Caco-2 (cell line): ENCODE results near the gene CCR1. TPM values are rescaled to one million over a fixed set of nuclear protein-coding genes. Genes with fewer than 3 reads are reported as not detected.

Experiments used
- BruUV-seq: library from RNA; stranded (reverse); fragments of 400-500 nt; replicated peaks from 2 replicates; lab custom pipeline; 2021; lab: Mats Ljungman, UMichigan
- CTCF ChIA-PET: fragments of 300-600 bp; sonication (Branson Sonifier 250); formaldehyde crosslinking; loops from one replicate; lab custom pipeline; 2022; ENCODE audit warnings: antibody characterized with exemption; lab: Charles Lee
- POLR2A ChIA-PET: fragments of 300-600 bp; sonication (Branson Sonifier 250); formaldehyde crosslinking; loops from one replicate; lab custom pipeline; 2022; ENCODE audit warnings: antibody characterized with exemption; lab: Charles Lee
- DNase-seq, 2 experiments: peaks; one replicate each; pipeline versions ENCODE4 v3.0.0 to v3.0.0-alpha.2; 2020 to 2022
- H3K27me3 ChIP-seq: replicated peaks from 2 replicates; pipeline ENCODE4 v1.6.0; 2011; ENCODE audit warnings: low read length; ENCODE audit not compliant: control insufficient read depth, insufficient read depth
- H3K36me3 ChIP-seq: 2 replicates; pipeline ENCODE4 v1.5.1; 2011; ENCODE audit warnings: low read length; ENCODE audit not compliant: control insufficient read depth, insufficient read depth
- H3K4me1 ChIP-seq: fragments of 250-450 bp; sonication (Bioruptor Pico); 2 replicates; pipeline ENCODE4 v1.5.1; 2020; ENCODE audit warnings: mild to moderate bottlenecking
- H3K4me3 ChIP-seq: 2 replicates; pipeline ENCODE4 v1.5.1; 2011; ENCODE audit warnings: low read depth, mild to moderate bottlenecking, control low read depth, low read length
- H3K9me3 ChIP-seq: fragments of 250-450 bp; sonication (Bioruptor Pico); 2 replicates; pipeline ENCODE4 v1.5.1; 2020; ENCODE audit warnings: mild to moderate bottlenecking, moderate library complexity
- H3K27ac Mint-ChIP-seq: one replicate; pipeline ENCODE4 v1.8.0; 2022; ENCODE audit warnings: mixed read lengths; ENCODE audit not compliant: unreplicated experiment
- H3K27me3 Mint-ChIP-seq: one replicate; pipeline ENCODE4 v1.8.0; 2022; ENCODE audit warnings: mixed read lengths; ENCODE audit not compliant: insufficient read depth, unreplicated experiment
- H3K36me3 Mint-ChIP-seq: one replicate; pipeline ENCODE4 v1.8.0; 2022; ENCODE audit warnings: mild to moderate bottlenecking, mixed read lengths; ENCODE audit not compliant: insufficient read depth, unreplicated experiment
- H3K4me1 Mint-ChIP-seq: one replicate; pipeline ENCODE4 v1.8.0; 2022; ENCODE audit warnings: low read depth, mixed read lengths; ENCODE audit not compliant: unreplicated experiment
- H3K4me3 Mint-ChIP-seq: one replicate; pipeline ENCODE4 v1.8.0; 2022; ENCODE audit warnings: mild to moderate bottlenecking, moderate library complexity, mixed read lengths; ENCODE audit not compliant: unreplicated experiment
- H3K9me3 Mint-ChIP-seq: one replicate; pipeline ENCODE4 v1.8.0; 2022; ENCODE audit warnings: mixed read lengths; ENCODE audit not compliant: unreplicated experiment
- intact Hi-C: fragments of 100-400 bp; cut with micrococcal nuclease; formaldehyde crosslinking; loops from one replicate; pipeline ENCODE4 v1.10.0; 2022; ENCODE audit not compliant: unreplicated experiment
- total RNA-seq: library from RNA; stranded (reverse); gene quantifications from 2 replicates; pipeline ENCODE4 v1.2.3, GENCODE V29; 2022
- TF ChIP-seq, protein P1 (sequence below), 2 experiments: fragments of 200-600 bp in 1 of 2; IDR thresholded peaks; 1 replicate in 1 of 2; 2 replicates in 1 of 2; pipeline versions ENCODE4 v1.5.1 to v1.8.0; 2011 to 2022; ENCODE audit warnings: antibody characterized with exemption in 1 of 2, control low read depth in 1 of 2, inconsistent platforms in 1 of 2, low read depth in 1 of 2, low read length in 1 of 2, mild to moderate bottlenecking in 1 of 2, moderate library complexity in 1 of 2; ENCODE audit not compliant: insufficient read depth in 1 of 2, severe bottlenecking in 1 of 2, unreplicated experiment in 1 of 2

The CCR1 gene
- total RNA-seq, 1 experiment from 2014 or later, result 2.9 TPM

DNA sequence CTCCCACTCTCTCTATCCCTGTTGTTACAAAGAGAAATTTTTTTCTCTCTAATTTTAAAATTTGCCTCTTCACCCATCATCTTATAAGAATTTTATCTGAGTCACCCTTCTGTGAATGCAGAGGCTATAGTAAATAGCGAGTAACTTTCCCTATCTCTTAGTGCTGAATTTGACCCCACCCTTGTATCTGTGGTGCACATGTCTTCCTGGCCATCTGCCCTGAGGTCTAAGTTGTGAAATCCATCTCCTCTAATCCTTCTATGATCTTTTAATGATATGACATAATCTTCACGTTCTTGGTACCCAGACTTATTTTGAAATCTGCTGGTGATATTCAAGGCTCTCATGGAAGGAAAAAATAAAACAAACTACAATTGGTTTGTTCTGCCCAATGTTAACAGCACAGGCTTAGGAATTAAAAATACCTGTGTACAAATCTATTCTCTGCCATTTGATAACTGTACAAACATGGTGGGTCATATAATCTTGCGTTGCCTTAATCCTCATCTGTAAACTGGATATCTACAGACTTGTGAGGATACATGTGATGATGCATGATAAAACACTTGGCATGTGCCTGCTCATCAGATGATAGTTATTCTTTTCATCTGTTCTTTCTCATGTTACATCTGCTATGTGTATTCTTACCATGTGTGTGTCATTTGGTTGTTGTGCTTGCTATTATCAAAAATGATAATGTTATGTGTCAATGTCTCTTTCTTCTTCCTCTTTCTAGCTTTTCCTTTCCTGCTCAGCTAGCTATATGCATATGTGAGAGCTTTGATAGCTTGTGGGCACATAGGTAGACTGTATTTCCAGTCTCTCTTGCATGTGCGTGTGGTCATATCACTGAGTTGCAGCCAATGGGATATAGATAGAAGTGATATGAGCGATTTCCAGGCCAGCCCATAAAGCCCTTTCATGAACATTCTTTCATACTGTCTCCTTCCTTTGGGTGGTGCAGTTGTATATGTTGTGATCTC, 20.4 kb upstream of the CCR1 start:
- no TSS peak for BruUV-seq
- Mint-ChIP-seq H3K27ac (no peak overlapping the region), H3K4me3 (no peak overlapping the region), H3K4me1 (peaks cover 15% of the 10 kb centered on the region), H3K36me3 (peaks cover 3% of the 10 kb centered on the region), H3K9me3 (peaks cover 28% of the 10 kb centered on the region), H3K27me3 (no peaks in the 10 kb centered on the region)
- POLR2A ChIA-PET, result no interaction called here
- TF ChIP-seq, protein P1, sequence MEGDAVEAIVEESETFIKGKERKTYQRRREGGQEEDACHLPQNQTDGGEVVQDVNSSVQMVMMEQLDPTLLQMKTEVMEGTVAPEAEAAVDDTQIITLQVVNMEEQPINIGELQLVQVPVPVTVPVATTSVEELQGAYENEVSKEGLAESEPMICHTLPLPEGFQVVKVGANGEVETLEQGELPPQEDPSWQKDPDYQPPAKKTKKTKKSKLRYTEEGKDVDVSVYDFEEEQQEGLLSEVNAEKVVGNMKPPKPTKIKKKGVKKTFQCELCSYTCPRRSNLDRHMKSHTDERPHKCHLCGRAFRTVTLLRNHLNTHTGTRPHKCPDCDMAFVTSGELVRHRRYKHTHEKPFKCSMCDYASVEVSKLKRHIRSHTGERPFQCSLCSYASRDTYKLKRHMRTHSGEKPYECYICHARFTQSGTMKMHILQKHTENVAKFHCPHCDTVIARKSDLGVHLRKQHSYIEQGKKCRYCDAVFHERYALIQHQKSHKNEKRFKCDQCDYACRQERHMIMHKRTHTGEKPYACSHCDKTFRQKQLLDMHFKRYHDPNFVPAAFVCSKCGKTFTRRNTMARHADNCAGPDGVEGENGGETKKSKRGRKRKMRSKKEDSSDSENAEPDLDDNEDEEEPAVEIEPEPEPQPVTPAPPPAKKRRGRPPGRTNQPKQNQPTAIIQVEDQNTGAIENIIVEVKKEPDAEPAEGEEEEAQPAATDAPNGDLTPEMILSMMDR (IDR thresholded peaks at IDR 0.05; ENCODE audit: insufficient read depth in 1 of 2, low read depth in 1 of 2, low read length in 1 of 2, severe bottlenecking in 1 of 2, unreplicated experiment in 1 of 2), result no peak
- Histone ChIP-seq H3K4me3 (no peak overlapping the region), H3K4me1 (no peaks in the 10 kb centered on the region), H3K9me3 (peaks cover 9% of the 10 kb centered on the region), H3K36me3 (no peaks in the 10 kb centered on the region), H3K27me3 (no peaks in the 10 kb centered on the region)
- no peak for DNase-seq
- intact Hi-C loops, result no loop called here
- CTCF ChIA-PET, result no interaction called here

DNA sequence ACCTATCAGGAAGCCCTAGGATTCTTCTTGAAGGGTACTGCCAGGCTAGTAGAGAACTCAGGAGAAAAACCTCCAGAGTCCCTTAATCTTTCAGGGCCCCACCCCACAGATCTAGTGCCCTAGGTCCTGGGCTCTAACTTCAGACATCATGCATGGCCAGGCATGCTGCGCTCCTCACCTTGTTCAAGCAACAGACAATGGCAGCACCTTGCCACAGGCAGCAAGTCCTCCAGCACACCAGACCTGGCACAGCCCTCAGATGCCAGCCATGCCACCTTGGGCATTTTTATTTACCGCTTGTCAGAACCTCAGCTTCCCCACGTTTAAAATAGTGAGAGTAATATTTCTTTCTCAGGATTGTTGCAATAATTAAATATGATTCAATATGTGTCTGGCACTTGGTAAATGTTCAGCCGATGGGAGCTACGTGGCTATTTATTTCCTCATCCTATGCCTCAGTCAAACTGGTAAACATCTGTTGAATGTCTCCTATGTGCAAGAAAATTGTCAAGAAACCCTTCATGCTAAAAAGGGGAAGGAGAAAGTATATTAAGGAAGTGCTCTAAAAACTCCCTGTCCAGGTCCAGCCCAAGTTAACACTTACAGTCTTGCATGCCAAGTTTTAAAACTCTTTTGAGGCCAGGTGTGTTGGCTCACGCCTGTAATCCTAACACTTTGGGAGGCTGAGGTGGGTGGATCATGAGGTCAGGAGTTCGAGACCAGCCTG, 14.5 kb upstream of the CCR1 start:
- CTCF ChIA-PET, result no interaction called here
- BruUV-seq, result no TSS peak

DNA sequence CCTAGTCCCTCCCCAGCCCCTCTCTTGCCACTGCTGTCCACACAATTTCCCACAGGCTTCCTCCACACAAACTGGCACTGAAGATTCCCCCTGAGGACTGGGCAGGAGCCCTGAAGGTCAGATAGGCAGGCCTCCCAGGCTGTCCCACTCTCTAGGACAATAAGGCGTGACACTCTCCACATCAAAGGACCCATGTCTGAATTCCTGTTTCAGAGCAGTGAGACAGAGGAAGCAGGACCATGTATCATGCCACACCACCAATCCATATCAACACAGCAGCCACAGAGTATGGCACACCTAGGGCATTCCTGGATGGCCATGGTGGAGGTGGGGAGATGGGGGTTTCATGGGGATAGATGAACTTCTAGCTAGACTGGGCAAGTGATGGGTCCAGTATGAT, 13.8 kb upstream of the CCR1 start:
- Histone ChIP-seq H3K4me3 (no peak overlapping the region), H3K36me3 (no peaks in the 10 kb centered on the region), H3K9me3 (peaks cover 9% of the 10 kb centered on the region), H3K4me1 (no peaks in the 10 kb centered on the region), H3K27me3 (no peaks in the 10 kb centered on the region)
- H3K27me3 Mint-ChIP-seq, result no peaks in the 10 kb centered on the region
- intact Hi-C loops, result no loop called here
- TF ChIP-seq, protein P1 (IDR thresholded peaks at IDR 0.05; ENCODE audit: insufficient read depth in 1 of 2, low read depth in 1 of 2, low read length in 1 of 2, severe bottlenecking in 1 of 2, unreplicated experiment in 1 of 2), result no peak
- H3K27ac Mint-ChIP-seq, result no peak overlapping the region
- CTCF ChIA-PET, result no interaction called here
- POLR2A ChIA-PET, result no interaction called here
- peaks cover 35% of the 10 kb centered on the region for H3K9me3 Mint-ChIP-seq
- peaks cover 6% of the 10 kb centered on the region for H3K36me3 Mint-ChIP-seq
- BruUV-seq, result no TSS peak
- H3K4me1 Mint-ChIP-seq, result no peaks in the 10 kb centered on the region
- no peak overlapping the region for H3K4me3 Mint-ChIP-seq
- DNase-seq, result no peak

More for the DNA sequence above, 14.5 kb upstream of the CCR1 start:
- Histone ChIP-seq H3K27me3 (no peaks in the 10 kb centered on the region), H3K9me3 (peaks cover 9% of the 10 kb centered on the region), H3K4me1 (no peaks in the 10 kb centered on the region), H3K36me3 (no peaks in the 10 kb centered on the region), H3K4me3 (no peak overlapping the region)
- Mint-ChIP-seq H3K9me3 (peaks cover 37% of the 10 kb centered on the region), H3K36me3 (peaks cover 6% of the 10 kb centered on the region), H3K4me3 (no peak overlapping the region), H3K4me1 (no peaks in the 10 kb centered on the region), H3K27me3 (no peaks in the 10 kb centered on the region), H3K27ac (no peak overlapping the region)
- POLR2A ChIA-PET, result no interaction called here
- TF ChIP-seq, protein P1 (IDR thresholded peaks at IDR 0.05; ENCODE audit: insufficient read depth in 1 of 2, low read depth in 1 of 2, low read length in 1 of 2, severe bottlenecking in 1 of 2, unreplicated experiment in 1 of 2), result no peak
- no peak for DNase-seq
- intact Hi-C loops, result no loop called here
